Esophagus squamous epithelium (tissue), 5 donors: ENCODE data around the gene NAT9. TPM values are rescaled to one million over a fixed set of nuclear protein-coding genes. Genes with fewer than 3 reads are reported as not detected.

ENCODE experiments used
- DNase-seq: peaks from one replicate; lab custom pipeline; 2025; lab: John Stamatoyannopoulos, UW
- H3K27ac ChIP-seq, 4 donors: fragments of 200-600 bp; sonication (generic); one replicate each; pipeline ENCODE4 v1.5.1; 2016 to 2019; ENCODE audit warnings: mild to moderate bottlenecking in 1 of 4
- H3K27me3 ChIP-seq, 4 donors: fragments of 200-600 bp; sonication (generic); 1 replicate in 3 of 4; 2 replicates in 1 of 4; pipeline versions ENCODE4 v1.5.1 to v1.6.0; 2017 to 2021; ENCODE audit warnings: antibody characterized with exemption in 1 of 4
- H3K36me3 ChIP-seq, 3 donors: fragments of 200-600 bp; sonication (generic); one replicate each; pipeline ENCODE4 v1.5.1; 2016 to 2019
- H3K4me1 ChIP-seq, 3 donors: fragments of 200-600 bp; sonication (generic); one replicate each; pipeline ENCODE4 v1.5.1; 2017 to 2019
- H3K4me3 ChIP-seq, 4 donors: fragments of 200-600 bp; sonication (generic); 1 replicate in 3 of 4; 2 replicates in 1 of 4; pipeline ENCODE4 v1.5.1; 2016 to 2019; ENCODE audit warnings: mild to moderate bottlenecking in 2 of 4, moderate library complexity in 1 of 4
- H3K9me3 ChIP-seq, 3 donors: fragments of 200-600 bp; sonication (generic); one replicate each; pipeline ENCODE4 v1.5.1; 2016 to 2019
- CTCF ChIP-seq, 6 experiments: fragments of 450-650 bp in 4 of 6; fragments of 200-600 bp in 2 of 6; sonication (generic) in 2 of 6; IDR thresholded peaks; one replicate each; pipeline ENCODE4 v1.5.1; 2016 to 2019; ENCODE audit warnings: antibody characterized with exemption in 6 of 6, mild to moderate bottlenecking in 4 of 6, moderate library complexity in 4 of 6
- POLR2A ChIP-seq, 4 donors: fragments of 450-650 bp; IDR thresholded peaks; one replicate each; pipeline ENCODE4 v1.6.1; 2017; ENCODE audit warnings: antibody characterized with exemption in 4 of 4, mild to moderate bottlenecking in 4 of 4, moderate library complexity in 3 of 4
- WGBS, 2 donors: methylation state at CpG; one replicate each; pipeline ENCODE4 v1.1.5; 2018; 5-methylcytosine and 5-hydroxymethylcytosine counted together
- intact Hi-C: fragments of 100-400 bp; cut with DNase I; formaldehyde crosslinking; loops from one replicate; pipeline ENCODE4 v1.15.0; 2022
- total RNA-seq, 4 donors: library from RNA; depleted of rRNA; stranded (reverse); fragments of >200 nt; gene quantifications; one replicate each; pipeline ENCODE4 v1.1.0, GENCODE V29; 2016
- donor health status: DM: yes; HTN: yes; CAD: no.

NAT9 gene
- total RNA-seq, 4 donors from 2014 or later = 17.3 to 29.8 (median 24.5) TPM

DNA sequence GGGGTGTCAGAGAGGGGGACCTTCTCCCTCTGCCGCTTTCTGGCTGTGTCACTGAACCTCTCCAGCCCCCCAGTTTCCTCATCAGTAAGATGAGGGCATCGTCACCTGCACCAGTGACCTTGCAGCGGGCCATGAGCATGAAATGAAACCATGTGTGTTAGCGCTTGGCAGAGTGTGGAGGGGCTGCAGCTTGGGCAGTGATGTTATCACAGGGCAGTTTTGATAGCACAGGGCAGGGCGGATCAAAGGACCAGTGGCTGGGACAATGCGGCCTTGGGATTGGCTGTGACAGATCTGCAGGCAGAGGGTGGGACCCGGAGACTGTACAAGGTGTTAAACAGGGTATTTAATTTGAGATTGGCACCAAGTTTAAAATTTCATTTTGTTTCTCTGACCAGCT is 38.9 kb upstream of the NAT9 start:
- H3K4me3 ChIP-seq = no peak overlapping the region
- peaks cover 0 to 40% (median 0%) of the 10 kb centered on the region in 3 donors for H3K36me3 ChIP-seq
- intact Hi-C loops = no loop called here
- DNase-seq = no peak
- 88 to 95% methylated on average over 6 to 7 of the region's 7 CpGs for WGBS, 2 donors
- peaks cover 0 to 3% (median 0%) of the 10 kb centered on the region in 3 donors for H3K4me1 ChIP-seq
- TF ChIP-seq POLR2A (IDR thresholded peaks at IDR 0.05) (no peak), CTCF (IDR thresholded peaks at IDR 0.05) (no peak)
- no peaks in the 10 kb centered on the region for H3K9me3 ChIP-seq
- H3K27me3 ChIP-seq = no peaks in the 10 kb centered on the region
- no peak overlapping the region for H3K27ac ChIP-seq

DNA sequence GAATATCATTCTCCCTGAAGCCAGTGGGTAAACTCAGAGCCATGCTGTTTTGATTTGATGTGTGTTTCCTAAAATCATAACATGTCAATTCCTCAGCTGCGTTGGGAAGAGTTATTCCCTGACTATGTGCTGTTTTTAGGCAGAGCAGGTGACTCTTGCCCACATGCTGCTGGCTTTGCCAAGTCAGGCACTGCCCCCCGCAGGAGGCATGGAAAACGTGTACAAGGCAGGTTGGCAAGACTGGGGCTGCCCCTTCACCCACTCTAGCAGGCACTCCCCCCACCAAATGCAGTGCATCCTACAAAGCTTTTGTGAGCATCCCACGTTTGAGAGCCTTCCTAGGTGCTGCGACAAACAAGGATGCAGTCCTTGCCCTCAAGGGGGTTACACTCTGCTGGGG is 38.3 kb upstream of the NAT9 start:
- H3K4me1 ChIP-seq = peaks cover 0 to 3% (median 0%) of the 10 kb centered on the region in 3 donors
- H3K27ac ChIP-seq = no peak overlapping the region
- H3K27me3 ChIP-seq = no peaks in the 10 kb centered on the region
- peaks cover 0 to 37% (median 0%) of the 10 kb centered on the region in 3 donors for H3K36me3 ChIP-seq
- intact Hi-C loops = no loop called here
- DNase-seq = no peak
- no peak overlapping the region for H3K4me3 ChIP-seq
- TF ChIP-seq CTCF (IDR thresholded peaks at IDR 0.05) = no peak
- no peak for TF ChIP-seq POLR2A (IDR thresholded peaks at IDR 0.05)
- H3K9me3 ChIP-seq = no peaks in the 10 kb centered on the region
- 67 to 80% methylated on average over 1 to 3 of the region's 5 CpGs for WGBS, 2 donors

GRCh38 chr17:74812109-74813009 is 36.2 kb upstream of the NAT9 start:
- no peak for TF ChIP-seq CTCF (IDR thresholded peaks at IDR 0.05)
- TF ChIP-seq POLR2A (IDR thresholded peaks at IDR 0.05) = no peak
- intact Hi-C loops = no loop called here
- Histone ChIP-seq H3K9me3 (no peaks in the 10 kb centered on the region), H3K27me3 (no peaks in the 10 kb centered on the region), H3K4me1 (peaks cover 0 to 3% (median 0%) of the 10 kb centered on the region in 3 donors), H3K4me3 (no peak overlapping the region), H3K36me3 (peaks cover 0 to 27% (median 0%) of the 10 kb centered on the region in 3 donors), H3K27ac (no peak overlapping the region)
- WGBS, 2 donors = 55 to 67% methylated on average over 11 to 20 of the region's 23 CpGs
- DNase-seq = no peak

DNA sequence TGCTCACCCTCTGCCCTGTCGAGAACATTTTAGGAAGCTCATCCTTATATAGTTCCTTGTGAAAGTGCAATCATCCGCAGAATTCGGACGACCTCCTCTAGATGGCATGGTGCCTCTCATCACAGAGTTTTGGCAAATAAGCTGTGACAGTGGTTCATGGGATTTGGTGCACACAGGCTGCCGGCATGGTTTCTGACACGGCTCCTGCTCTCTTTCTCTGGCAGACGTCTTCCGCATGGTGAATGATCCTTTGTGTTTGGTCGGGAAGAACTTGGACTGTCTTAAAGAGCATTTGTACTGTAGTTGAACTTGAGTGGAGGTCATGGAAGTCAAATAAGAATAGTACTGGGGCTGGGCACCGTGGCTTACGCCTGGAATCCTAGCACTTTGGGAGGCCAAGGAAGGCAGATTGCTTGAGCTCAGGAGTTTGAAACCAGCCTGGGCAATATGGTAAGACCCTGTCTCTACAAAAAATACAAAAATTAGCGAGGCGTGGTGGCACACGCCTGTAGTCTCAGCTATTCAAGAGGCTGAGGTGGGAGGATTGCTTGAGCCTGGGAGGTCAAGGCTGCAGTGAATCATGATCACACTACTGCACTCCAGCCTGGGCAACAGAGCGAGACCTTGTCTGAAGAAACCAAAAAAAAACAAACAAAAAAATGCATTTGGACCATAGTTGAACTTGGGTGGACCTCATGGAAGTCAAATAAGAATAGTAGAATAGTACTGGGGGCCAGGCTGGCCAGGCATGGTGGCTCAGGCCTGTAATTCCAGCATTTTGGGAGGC is 34.7 kb upstream of the NAT9 start:
- intact Hi-C loops = no loop called here
- TF ChIP-seq POLR2A (IDR thresholded peaks at IDR 0.05) = no peak
- no peak for TF ChIP-seq CTCF (IDR thresholded peaks at IDR 0.05)
- no peak overlapping the region for H3K4me3 ChIP-seq
- H3K27me3 ChIP-seq = no peaks in the 10 kb centered on the region
- peaks cover 0 to 33% (median 0%) of the 10 kb centered on the region in 3 donors for H3K36me3 ChIP-seq
- peaks cover 0 to 3% (median 0%) of the 10 kb centered on the region in 3 donors for H3K4me1 ChIP-seq
- no peaks in the 10 kb centered on the region for H3K9me3 ChIP-seq
- 85 to 95% methylated on average over 11 to 12 of the region's 15 CpGs for WGBS, 2 donors
- H3K27ac ChIP-seq = no peak overlapping the region
- no peak for DNase-seq
